HCT116 (cell line): ENCODE results near the gene PFKP. TPM values are rescaled to one million over a fixed set of nuclear protein-coding genes. Genes with fewer than 3 reads are reported as not detected.
A peak's percentile ranks its signal among the peaks of the same experiment; 100 is the strongest.

Source experiments
- ATAC-seq: fragments of 200-7000 bp; cut with Tn5 transposase; 2 replicates; pipeline ENCODE4 v1.9.1; 2020; ENCODE audit warnings: mild to moderate bottlenecking, moderate library complexity
- BruUV-seq: library from RNA; stranded (reverse); fragments of 400-500 nt; replicated peaks from 2 replicates; lab custom pipeline; 2021; lab: Mats Ljungman, UMichigan
- CTCF ChIA-PET: fragments of 300-600 bp; sonication (Branson Sonifier 250); formaldehyde crosslinking; loops from one replicate; lab custom pipeline; 2021; ENCODE audit warnings: antibody characterized with exemption; lab: Charles Lee
- POLR2A ChIA-PET: fragments of 300-600, 350-600 bp; sonication (Branson Sonifier 250); formaldehyde crosslinking; loops from one replicate; lab custom pipeline; 2021; ENCODE audit warnings: antibody characterized with exemption; lab: Charles Lee
- RAD21 ChIA-PET, 2 experiments: fragments of 300-600 bp; sonication (Branson Sonifier 250); formaldehyde crosslinking; loops; one replicate each; lab custom pipeline; 2023; ENCODE audit warnings: low total read pairs in 2 of 2; ENCODE audit not compliant: uncharacterized antibody in 2 of 2, unreplicated experiment in 2 of 2, low non-redundant PET in 1 of 2; lab: Charles Lee
- DNase-seq: peaks from one replicate; pipeline ENCODE4 v3.0.0-alpha.2; 2010; ENCODE audit warnings: low read depth, low spot score
- H2AFZ ChIP-seq: fragments of 200-600 bp; shearing (Covaris generic), sonication (generic); 2 replicates; pipeline ENCODE4 v1.6.1; 2017; ENCODE audit warnings: low read depth, mixed run types, mixed read lengths, antibody characterized with exemption, low read length; ENCODE audit not compliant: poor library complexity, severe bottlenecking
- H3K27ac ChIP-seq: 2 replicates; pipeline ENCODE4 v1.5.1; 2012; ENCODE audit warnings: low read depth, low read length
- H3K27me3 ChIP-seq: fragments of 200-600 bp; sonication (generic); 2 replicates; pipeline ENCODE4 v1.6.1; 2016; ENCODE audit warnings: mixed run types, low read length, mixed read lengths; ENCODE audit not compliant: insufficient read depth
- H3K36me3 ChIP-seq, 2 experiments: fragments of 200-500 bp in 1 of 2; fragments of 200-600 bp in 1 of 2; sonication (Bioruptor generic) in 1 of 2; sonication (generic) in 1 of 2; 2 replicates each; pipeline versions ENCODE4 v1.5.1 to v1.6.1; 2014 to 2016; ENCODE audit warnings: low read length in 2 of 2, inconsistent platforms in 1 of 2, mixed read lengths in 1 of 2, mixed run types in 1 of 2; ENCODE audit not compliant: insufficient read depth in 2 of 2, control insufficient read depth in 1 of 2
- H3K4me1 ChIP-seq, 2 experiments: fragments of 200-600 bp in 1 of 2; sonication (generic) in 1 of 2; 2 replicates each; pipeline versions ENCODE4 v1.5.1 to v1.6.1; 2012 to 2017; ENCODE audit warnings: low read length in 2 of 2, inconsistent platforms in 1 of 2, mild to moderate bottlenecking in 1 of 2, mixed read lengths in 1 of 2, mixed run types in 1 of 2, moderate library complexity in 1 of 2; ENCODE audit not compliant: insufficient read depth in 2 of 2, control insufficient read depth in 1 of 2
- H3K4me2 ChIP-seq: fragments of 200-600 bp; sonication (generic); 2 replicates; pipeline ENCODE4 v1.6.1; 2017; ENCODE audit warnings: mixed run types, low read length, mixed read lengths
- H3K4me3 ChIP-seq, 2 experiments: fragments of 200-600 bp in 1 of 2; sonication (generic) in 1 of 2; replicated peaks in 1 of 2; 2 replicates each; pipeline ENCODE4 v1.5.1; 2011 to 2016; ENCODE audit warnings: low read length in 2 of 2, control low read depth in 1 of 2, low read depth in 1 of 2, mild to moderate bottlenecking in 1 of 2, mixed read lengths in 1 of 2, mixed run types in 1 of 2
- H3K79me2 ChIP-seq: fragments of 200-600 bp; sonication (generic); 2 replicates; pipeline ENCODE4 v1.6.1; 2017; ENCODE audit warnings: mild to moderate bottlenecking, mixed run types, low read length, moderate library complexity, mixed read lengths; ENCODE audit not compliant: insufficient read depth
- H3K9ac ChIP-seq: fragments of 200-600 bp; sonication (generic); 2 replicates; pipeline ENCODE4 v1.6.1; 2016; ENCODE audit warnings: low read length, mixed read lengths
- H3K9me2 ChIP-seq: fragments of 200-600 bp; sonication (generic), shearing (Covaris generic); 2 replicates; pipeline ENCODE4 v1.6.1; 2017; ENCODE audit warnings: mixed run types, mild to moderate bottlenecking, moderate library complexity; ENCODE audit not compliant: insufficient read depth
- H3K9me3 ChIP-seq, 2 experiments: fragments of 200-500 bp in 1 of 2; fragments of 200-600 bp in 1 of 2; sonication (Bioruptor generic) in 1 of 2; sonication (generic) in 1 of 2; 2 replicates each; pipeline ENCODE4 v1.6.1; 2014 to 2017; ENCODE audit warnings: low read length in 2 of 2, mixed read lengths in 2 of 2, inconsistent platforms in 1 of 2, low read depth in 1 of 2, mild to moderate bottlenecking in 1 of 2, mixed run types in 1 of 2, moderate library complexity in 1 of 2; ENCODE audit not compliant: control insufficient read depth in 1 of 2, insufficient read depth in 1 of 2
- H4K20me1 ChIP-seq: fragments of 200-600 bp; sonication (generic), shearing (Covaris generic); 2 replicates; pipeline ENCODE4 v1.6.1; 2017; ENCODE audit warnings: mixed run types, mild to moderate bottlenecking, moderate library complexity; ENCODE audit not compliant: insufficient read depth
- CTCF ChIP-seq, 3 experiments: fragments of 200-600 bp in 1 of 3; sonication (generic) in 1 of 3; IDR thresholded peaks in 2 of 3; conservative IDR thresholded peaks in 1 of 3; 2 replicates each; pipeline ENCODE4 v1.5.1; 2012 to 2017; ENCODE audit warnings: low read depth in 2 of 3, low read length in 2 of 3, antibody characterized with exemption in 1 of 3, borderline replicate concordance in 1 of 3, control low read depth in 1 of 3, mild to moderate bottlenecking in 1 of 3, mixed read lengths in 1 of 3, mixed run types in 1 of 3, moderate library complexity in 1 of 3; ENCODE audit not compliant: insufficient read depth in 1 of 3
- EGR1 ChIP-seq: IDR thresholded peaks from 2 replicates; pipeline ENCODE4 v1.6.1; 2012; ENCODE audit warnings: low read depth
- EZH2 ChIP-seq: fragments of 200-600 bp; sonication (generic); IDR thresholded peaks from 2 replicates; pipeline ENCODE4 v1.6.1; 2017; ENCODE audit warnings: antibody characterized with exemption, mixed run types
- FOSL1 ChIP-seq: IDR thresholded peaks from 2 replicates; pipeline ENCODE4 v1.6.1; 2012; ENCODE audit warnings: low read depth
- POLR2A ChIP-seq: IDR thresholded peaks from 2 replicates; pipeline ENCODE4 v1.7.0; 2011; ENCODE audit warnings: borderline replicate concordance; ENCODE audit not compliant: insufficient read depth, insufficient read length; ENCODE audit errors: extremely low read depth
- RAD21 ChIP-seq: IDR thresholded peaks from 2 replicates; pipeline ENCODE4 v1.6.1; 2012; ENCODE audit warnings: low read depth, mild to moderate bottlenecking
- SRF ChIP-seq: IDR thresholded peaks from 2 replicates; pipeline ENCODE4 v1.6.1; 2012; ENCODE audit warnings: low read depth
- TCF7L2 ChIP-seq: IDR thresholded peaks from 2 replicates; pipeline ENCODE4 v1.7.0; 2011; ENCODE audit warnings: borderline replicate concordance, inconsistent platforms; ENCODE audit not compliant: insufficient read depth, insufficient read length; ENCODE audit errors: extremely low read depth
- ZNF274 ChIP-seq: fragments of 200-500 bp; sonication (Bioruptor generic); IDR thresholded peaks from 2 replicates; pipeline ENCODE4 v1.6.1; 2014; ENCODE audit warnings: mild to moderate bottlenecking, low read depth, low read length, inconsistent platforms
- intact Hi-C: fragments of 100-400 bp; cut with micrococcal nuclease; formaldehyde crosslinking; loops from 2 replicates; pipeline ENCODE4 v1.10.0; 2022
- total RNA-seq: library from RNA; stranded (reverse); gene quantifications from one replicate; pipeline ENCODE4 v1.2.1, GENCODE V29; 2021; ENCODE audit not compliant: unreplicated experiment
- TF ChIP-seq, protein P1 (sequence below): IDR thresholded peaks from 2 replicates; pipeline ENCODE4 v1.6.1; 2012

Gene PFKP
- total RNA-seq, 1 experiment from 2014 or later: 237 TPM

- TF ChIP-seq, protein P1, sequence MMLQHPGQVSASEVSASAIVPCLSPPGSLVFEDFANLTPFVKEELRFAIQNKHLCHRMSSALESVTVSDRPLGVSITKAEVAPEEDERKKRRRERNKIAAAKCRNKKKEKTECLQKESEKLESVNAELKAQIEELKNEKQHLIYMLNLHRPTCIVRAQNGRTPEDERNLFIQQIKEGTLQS: no peak
- no peak for TF ChIP-seq TCF7L2
- TF ChIP-seq SRF: no peak
These were observed 24.6 kb downstream of the PFKP start (continued) for GRCh38 chr10:3091921-3092320.

DNA sequence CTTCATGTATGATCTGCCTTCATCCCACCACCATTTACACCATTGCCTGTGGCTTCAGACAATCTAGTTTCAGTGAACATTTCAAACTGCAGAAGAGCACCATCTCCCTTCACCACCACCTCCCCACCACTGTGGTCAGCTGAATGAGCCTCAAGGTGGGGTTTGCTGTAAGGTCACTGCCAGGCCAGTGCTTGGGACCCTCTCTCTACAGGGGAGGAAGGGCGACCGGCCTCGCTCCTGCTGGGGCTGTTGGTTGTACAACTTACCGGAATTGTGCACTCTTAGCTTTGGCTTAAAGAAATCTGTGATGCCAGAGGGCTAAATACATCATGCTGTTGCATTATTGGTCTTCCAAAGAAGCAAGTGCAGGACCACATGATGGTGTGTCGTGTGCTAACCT lies 26.6 kb downstream of the PFKP start:
- ATAC-seq (no peak), DNase-seq (no peak)
- Histone ChIP-seq H3K4me1 (peaks cover 73 to 86% of the 10 kb centered on the region in 2 experiments), H2AFZ (no peak overlapping the region), H3K9me2 (no peaks in the 10 kb centered on the region), H4K20me1 (no peaks in the 10 kb centered on the region), H3K4me3 (peak overlapping the region in 1 of 2 experiments; percentile 15; a peak in 2 of 4 replicates), H3K27ac (peak overlapping the region; percentile 90), H3K9ac (peak overlapping the region; percentile 59), H3K9me3 (no peaks in the 10 kb centered on the region), H3K27me3 (no peaks in the 10 kb centered on the region), H3K79me2 (peaks cover 88% of the 10 kb centered on the region), H3K36me3 (peaks cover 0 to 10% of the 10 kb centered on the region in 2 experiments; a peak in 1 of 4 replicates), H3K4me2 (peak overlapping the region; percentile 70)
- CTCF ChIA-PET: no interaction called here
- TF ChIP-seq, protein P1: no peak
- TF ChIP-seq RAD21: no peak
- TF ChIP-seq FOSL1: no peak
- TF ChIP-seq EGR1: no peak
- no peak for TF ChIP-seq CTCF (IDR thresholded peaks at IDR 0.05 in 2 of 3, conservative IDR thresholded peaks at IDR 0.05 in 1 of 3; ENCODE audit: borderline replicate concordance in 1 of 3, insufficient read depth in 1 of 3, low read depth in 2 of 3, low read length in 2 of 3)
- no peak for TF ChIP-seq TCF7L2
- TF ChIP-seq ZNF274: no peak
- TF ChIP-seq EZH2: no peak
- TF ChIP-seq POLR2A: no peak
- POLR2A ChIA-PET: no interaction called here
- intact Hi-C loops: loop anchor here (10.0 kb wide), 1 partner anchor 671 kb away; no protein-coding TSS in a partner anchor
- BruUV-seq: no TSS peak
- RAD21 ChIA-PET: no interaction called here
